Measurements from ENCODE around the gene GPX4. TPM values are rescaled to one million over a fixed set of nuclear protein-coding genes. Genes with fewer than 3 reads are reported as not detected.

Gene GPX4
- total and polyA plus RNA-seq, 2 experiments from 2014 or later = 351 to 573 TPM

GRCh38 chr19:1088416-1089010 lies 15.3 kb upstream of the GPX4 start:
- Mint-ChIP-seq H3K27ac (no peak overlapping the region), H3K9me3 (no peaks in the 10 kb centered on the region; the same call in 2 of the 3 replicates)
- peaks cover 9% of the 10 kb centered on the region; the same call in 1 of the 2 replicates for H3K36me3 ChIP-seq (ENCODE audit: insufficient read depth)

GRCh38 chr19:1089126-1089771 lies 14.5 kb upstream of the GPX4 start:
- DNase-seq (ENCODE audit: low spot score) = no peak
- Histone ChIP-seq H3K27me3 (ENCODE audit: insufficient read depth) (no peaks in the 10 kb centered on the region), H4K20me1 (replicated peaks; ENCODE audit: insufficient read depth) (peaks cover 15% of the 10 kb centered on the region), H3K79me2 (replicated peaks; ENCODE audit: insufficient read depth) (peaks cover 15% of the 10 kb centered on the region), H3F3A (replicated peaks; ENCODE audit: low read depth) (0 out of 2 replicates have a peak, but pooled peaks cover 28% of the 10 kb centered on the region), H2AFZ (no peak overlapping the region), H3K36me3 (ENCODE audit: insufficient read depth) (peaks cover 9% of the 10 kb centered on the region; the same call in 1 of the 2 replicates), H3K9me2 (ENCODE audit: insufficient read depth) (no peaks in the 10 kb centered on the region), H3K4me3 (no peak overlapping the region), H3K27ac (ENCODE audit: low read depth) (no peak overlapping the region), H3K4me1 (ENCODE audit: insufficient read depth) (no peaks in the 10 kb centered on the region; the same call in 1 of the 2 replicates), H3K4me2 (no peak overlapping the region)
- Mint-ChIP-seq H3K36me3 (ENCODE audit: low read depth) (peaks cover 50% of the 10 kb centered on the region), H3K27me3 (ENCODE audit: insufficient read depth, low read depth, poor library complexity) (peaks cover 19% of the 10 kb centered on the region), H3K4me3 (no peak overlapping the region), H3K4me1 (peaks cover 5% of the 10 kb centered on the region; the same call in 2 of the 3 replicates), H3K27ac (no peak overlapping the region), H3K9me3 (no peaks in the 10 kb centered on the region; the same call in 2 of the 3 replicates)
- ATAC-seq = no peak
- TF ChIP-seq EZH2 (IDR thresholded peaks at IDR 0.05; ENCODE audit: low read depth, unreplicated experiment) = no peak
- TF ChIP-seq NANOG (IDR thresholded peaks at IDR 0.05; ENCODE audit: borderline replicate concordance) = no peak
- TF ChIP-seq POLR2AphosphoS5 (IDR thresholded peaks at IDR 0.05; ENCODE audit: low read depth) = no peak
- no peak for TF ChIP-seq ZNF331 (CRISPR knock-in tag; IDR thresholded peaks at IDR 0.05; ENCODE audit: low read depth)
- TF ChIP-seq CREB1 (CRISPR knock-in tag; IDR thresholded peaks at IDR 0.05; ENCODE audit: low read depth) = no peak
- TF ChIP-seq EZH2phosphoT487 (IDR thresholded peaks at IDR 0.05; ENCODE audit: unreplicated experiment) = no peak

More at GRCh38 chr19:1088416-1089010, 15.3 kb upstream of the GPX4 start:
- Histone ChIP-seq H3K27ac (ENCODE audit: low read depth) (no peak overlapping the region), H3K79me2 (replicated peaks; ENCODE audit: insufficient read depth) (peaks cover 7% of the 10 kb centered on the region), H2AFZ (no peak overlapping the region), H3K27me3 (ENCODE audit: insufficient read depth) (no peaks in the 10 kb centered on the region), H4K20me1 (replicated peaks; ENCODE audit: insufficient read depth) (peaks cover 9% of the 10 kb centered on the region), H3K4me3 (no peak overlapping the region), H3K9me2 (ENCODE audit: insufficient read depth) (no peaks in the 10 kb centered on the region), H3K4me1 (ENCODE audit: insufficient read depth) (no peaks in the 10 kb centered on the region), H3F3A (replicated peaks; ENCODE audit: low read depth) (peaks cover 26% of the 10 kb centered on the region; the same call in 1 of the 2 replicates), H3K4me2 (no peak overlapping the region)
- ATAC-seq (no peak), DNase-seq (ENCODE audit: low spot score) (no peak)
- Mint-ChIP-seq H3K36me3 (ENCODE audit: low read depth) (peaks cover 56% of the 10 kb centered on the region), H3K27me3 (ENCODE audit: insufficient read depth, low read depth, poor library complexity) (peaks cover 17% of the 10 kb centered on the region), H3K4me1 (peaks cover under 1% of the 10 kb centered on the region; the same call in 1 of the 3 replicates), H3K4me3 (no peak overlapping the region)
- TF ChIP-seq POLR2AphosphoS5 (IDR thresholded peaks at IDR 0.05; ENCODE audit: low read depth) = peak; percentile 24; the same call in 1 of the 2 replicates
- TF ChIP-seq REST (IDR thresholded peaks at IDR 0.05; ENCODE audit: unreplicated experiment) = no peak
- TF ChIP-seq JUNB (IDR thresholded peaks at IDR 0.05; ENCODE audit: unreplicated experiment) = no peak
- TF ChIP-seq ZNF114 (CRISPR knock-in tag; IDR thresholded peaks at IDR 0.05) = no peak
